OCI-LY7 (cell line): ENCODE results near the gene USH2A. TPM values are rescaled to one million over a fixed set of nuclear protein-coding genes. Genes with fewer than 3 reads are reported as not detected.

Experiments
- BruUV-seq: library from RNA; stranded (reverse); fragments of 400-500 nt; replicated peaks from 2 replicates; lab custom pipeline; 2021; lab: Mats Ljungman, UMichigan
- CTCF ChIA-PET: fragments of 300-600 bp; sonication (Branson Sonifier 250); formaldehyde crosslinking; loops from one replicate; lab custom pipeline; 2022; ENCODE audit warnings: antibody characterized with exemption; ENCODE audit not compliant: unreplicated experiment; lab: Charles Lee
- POLR2A ChIA-PET: fragments of 300-600 bp; sonication (Branson Sonifier 250); formaldehyde crosslinking; loops from one replicate; lab custom pipeline; 2022; ENCODE audit warnings: antibody characterized with exemption; lab: Charles Lee
- DNase-seq: peaks from one replicate; pipeline ENCODE4 v3.0.0-alpha.2; 2015; ENCODE audit warnings: low spot score
- H2AFZ ChIP-seq: fragments of 200-600 bp; sonication (generic), shearing (Covaris generic); 2 replicates; pipeline ENCODE4 v1.6.1; 2014; ENCODE audit warnings: mild to moderate bottlenecking, antibody characterized with exemption, low read length, moderate library complexity
- H3K27ac ChIP-seq: fragments of 200-600 bp; sonication (generic); 2 replicates; pipeline ENCODE4 v1.5.1; 2014; ENCODE audit warnings: mixed run types, low read depth, mild to moderate bottlenecking, moderate library complexity, low read length, inconsistent platforms; ENCODE audit not compliant: poor library complexity, severe bottlenecking
- H3K36me3 ChIP-seq: fragments of 200-600 bp; sonication (generic); 2 replicates; pipeline ENCODE4 v1.6.1; 2014; ENCODE audit warnings: mild to moderate bottlenecking, antibody characterized with exemption, low read length, moderate library complexity, mixed read lengths; ENCODE audit not compliant: insufficient read depth
- H3K4me1 ChIP-seq: fragments of 200-600 bp; sonication (generic); 2 replicates; pipeline ENCODE4 v1.5.1; 2014; ENCODE audit warnings: mild to moderate bottlenecking, low read length; ENCODE audit not compliant: insufficient read depth, poor library complexity, severe bottlenecking
- H3K4me2 ChIP-seq: fragments of 200-600 bp; sonication (generic); 2 replicates; pipeline ENCODE4 v1.6.1; 2014; ENCODE audit warnings: mild to moderate bottlenecking, low read length
- H3K4me3 ChIP-seq: fragments of 200-600 bp; sonication (generic); 2 replicates; pipeline ENCODE4 v1.5.1; 2014; ENCODE audit warnings: mild to moderate bottlenecking, low read depth, low read length; ENCODE audit not compliant: poor library complexity, severe bottlenecking
- H3K79me2 ChIP-seq: fragments of 200-600 bp; sonication (generic); 2 replicates; pipeline ENCODE4 v1.6.1; 2016; ENCODE audit warnings: low read depth, mild to moderate bottlenecking, low read length, moderate library complexity, mixed read lengths; ENCODE audit not compliant: insufficient read depth
- H3K9me2 ChIP-seq: fragments of 200-600 bp; sonication (generic); 2 replicates; pipeline ENCODE4 v1.6.1; 2016; ENCODE audit warnings: mild to moderate bottlenecking, low read length, mixed read lengths; ENCODE audit not compliant: insufficient read depth
- H3K9me3 ChIP-seq: fragments of 200-600 bp; sonication (generic); 2 replicates; pipeline ENCODE4 v1.6.1; 2014; ENCODE audit warnings: mild to moderate bottlenecking, mixed run types, low read length, mixed read lengths
- H4K20me1 ChIP-seq: fragments of 200-600 bp; sonication (generic); 2 replicates; pipeline ENCODE4 v1.6.1; 2014; ENCODE audit warnings: mild to moderate bottlenecking, antibody characterized with exemption, low read length, moderate library complexity, mixed read lengths; ENCODE audit not compliant: insufficient read depth
- CTCF ChIP-seq: fragments of 200-600 bp; sonication (generic); conservative IDR thresholded peaks from 2 replicates; pipeline ENCODE4 v1.5.1; 2014; ENCODE audit warnings: mild to moderate bottlenecking, antibody characterized with exemption, low read length, moderate library complexity, mixed read lengths
- EZH2phosphoT487 ChIP-seq: fragments of 200-600 bp; sonication (generic); IDR thresholded peaks from 2 replicates; pipeline ENCODE4 v1.6.1; 2018; ENCODE audit warnings: low read depth, borderline replicate concordance, mild to moderate bottlenecking, mixed run types, antibody characterized with exemption, low read length, moderate library complexity, mixed read lengths
- intact Hi-C: fragments of 100-400 bp; cut with micrococcal nuclease; formaldehyde crosslinking; loops from one replicate; pipeline ENCODE4 v1.10.0; 2022; ENCODE audit not compliant: unreplicated experiment
- total RNA-seq, 2 experiments: library from RNA; depleted of rRNA in 1 of 2; stranded (reverse); fragments of >200 nt in 1 of 2; shearing (Covaris generic) in 1 of 2; gene quantifications; 2 replicates each; pipeline ENCODE4 v1.2.3, GENCODE V29; 2014 to 2022

USH2A gene
- total RNA-seq, 2 experiments from 2014 or later, result not detected

- Histone ChIP-seq H3K36me3 (no peaks in the 10 kb centered on the region), H3K9me2 (no peaks in the 10 kb centered on the region), H3K4me2 (no peak overlapping the region), H3K27ac (no peak overlapping the region), H3K4me3 (no peak overlapping the region), H3K4me1 (no peaks in the 10 kb centered on the region), H2AFZ (no peak overlapping the region), H3K79me2 (no peaks in the 10 kb centered on the region), H3K9me3 (no peaks in the 10 kb centered on the region), H4K20me1 (no peaks in the 10 kb centered on the region)
- TF ChIP-seq CTCF, result 0 out of 2 replicates have a peak, but pooled peaks have one; percentile 19
- TF ChIP-seq EZH2phosphoT487, result no peak
- BruUV-seq, result no TSS peak
- intact Hi-C loops, result loop anchor here (10.0 kb wide), 1 partner anchor 908 kb away; no protein-coding TSS in a partner anchor
- CTCF ChIA-PET, result no interaction called here
- DNase-seq, result no peak
- POLR2A ChIA-PET, result no interaction called here
These were observed 116.4 kb downstream of the USH2A start for GRCh38 chr1:216306830-216307229.

- Histone ChIP-seq H3K36me3 (no peaks in the 10 kb centered on the region), H3K4me2 (no peak overlapping the region), H3K27ac (no peak overlapping the region), H3K4me1 (no peaks in the 10 kb centered on the region), H2AFZ (no peak overlapping the region), H3K9me3 (no peaks in the 10 kb centered on the region), H3K4me3 (no peak overlapping the region), H4K20me1 (no peaks in the 10 kb centered on the region), H3K79me2 (no peaks in the 10 kb centered on the region), H3K9me2 (no peaks in the 10 kb centered on the region)
- ChIA-PET POLR2A (interaction anchor here (0.6 kb wide), 1 partner anchor 717 kb away, joined by 7 read pairs; no protein-coding TSS in a partner anchor), CTCF (no interaction called here)
- BruUV-seq, result no TSS peak
- TF ChIP-seq EZH2phosphoT487 (no peak), CTCF (no peak)
- DNase-seq, result no peak
- intact Hi-C loops, result loop anchor here (10.0 kb wide), 1 partner anchor 911 kb away; no protein-coding TSS in a partner anchor
These were observed 119.6 kb downstream of the USH2A start for GRCh38 chr1:216303690-216304089.

GRCh38 chr1:216293683-216294082 lies 129.6 kb downstream of the USH2A start:
- intact Hi-C loops, result no loop called here
- no peaks in the 10 kb centered on the region for H3K9me3 ChIP-seq
- no TSS peak for BruUV-seq
- no peak overlapping the region for H3K27ac ChIP-seq
- no peaks in the 10 kb centered on the region for H3K4me1 ChIP-seq
- ChIA-PET CTCF (no interaction called here), POLR2A (no interaction called here)
- no peaks in the 10 kb centered on the region for H3K36me3 ChIP-seq
- no peak overlapping the region for H3K4me3 ChIP-seq
- no peak overlapping the region for H2AFZ ChIP-seq
- no peaks in the 10 kb centered on the region for H3K79me2 ChIP-seq
- no peak overlapping the region for H3K4me2 ChIP-seq
- no peak for DNase-seq
- H3K9me2 ChIP-seq, result no peaks in the 10 kb centered on the region
- no peaks in the 10 kb centered on the region for H4K20me1 ChIP-seq
- no peak for TF ChIP-seq CTCF
- no peak for TF ChIP-seq EZH2phosphoT487
